NCI-H748 (cell line): ENCODE results near the gene ARPC1B.
"Not testable (repeated sequence)": the region's sequence is repeated elsewhere in the genome, so short reads cannot be mapped to it uniquely, and the experiment has no call there.

ENCODE experiments used
- DNase-seq: peaks from one replicate; lab custom pipeline; 2025; ENCODE audit not compliant: unreplicated experiment; lab: John Stamatoyannopoulos, UW

ARPC1B gene

GRCh38 chr7:99374111-99375064, at the start of gene ARPC1B:
TSS of gene ARPC1B (plus strand) at chr7:99374730. CDS start at chr7:99385715, 10,985 bp downstream.
- DNase-seq = peak; percentile 82

- peak; percentile 36 for DNase-seq
Measured at GRCh38 chr7:99325001-99325493, 49.5 kb upstream of the ARPC1B start.

GRCh38 chr7:99325592-99326407, 48.7 kb upstream of the ARPC1B start, which contains the start of gene ARPC1A:
TSS of gene ARPC1A (plus strand) at chr7:99325898. CDS start at chr7:99333354, 7,456 bp downstream.
- peak; percentile 92 for DNase-seq

GRCh38 chr7:99326408-99326782, 48.1 kb upstream of the ARPC1B start:
- no peak for DNase-seq

- DNase-seq = not testable (repeated sequence)
Measured at GRCh38 chr7:99330314-99330961, 44.1 kb upstream of the ARPC1B start.

- DNase-seq = no peak
Measured at GRCh38 chr7:99331002-99331401, 43.5 kb upstream of the ARPC1B start.

- DNase-seq = no peak
Measured at GRCh38 chr7:99339595-99339994, 34.9 kb upstream of the ARPC1B start.

GRCh38 chr7:99340659-99341058, 33.9 kb upstream of the ARPC1B start:
- DNase-seq = no peak

GRCh38 chr7:99344061-99344647, 30.4 kb upstream of the ARPC1B start:
- DNase-seq = no peak

- not testable (repeated sequence) for DNase-seq
Measured at GRCh38 chr7:99350641-99351040, 23.9 kb upstream of the ARPC1B start.

GRCh38 chr7:99352247-99352646, 22.3 kb upstream of the ARPC1B start:
- DNase-seq = no peak

- no peak for DNase-seq
Measured at GRCh38 chr7:99355098-99355497, 19.4 kb upstream of the ARPC1B start.

GRCh38 chr7:99357701-99358490, 16.6 kb upstream of the ARPC1B start:
- no peak for DNase-seq

GRCh38 chr7:99358521-99358920, 16.0 kb upstream of the ARPC1B start:
- DNase-seq = not testable (repeated sequence)

GRCh38 chr7:99359465-99360154, 14.9 kb upstream of the ARPC1B start:
- DNase-seq = no peak

- no peak for DNase-seq
Measured at GRCh38 chr7:99362801-99363200, 11.7 kb upstream of the ARPC1B start.

- DNase-seq = no peak
Measured at GRCh38 chr7:99363286-99363685, 11.2 kb upstream of the ARPC1B start.

- DNase-seq = peak; percentile 39
Measured at GRCh38 chr7:99365318-99366141, 9.0 kb upstream of the ARPC1B start.
